Activated CD8-positive, alpha-beta T cell treated with anti-CD3 and anti-CD28 coated beads, Interleukin-2, amount 10 ng/mL, durations not matched to agents 7 days and 5 days (primary cell): ENCODE measurements around the gene PARD6G. TPM values are rescaled to one million over a fixed set of nuclear protein-coding genes. Genes with fewer than 3 reads are reported as not detected.

Experiments
- ATAC-seq: fragments of 150-1000 bp; cut with Tn5 transposase; one replicate; pipeline ENCODE4 v1.10.0; 2021; ENCODE audit warnings: moderate library complexity
- CTCF ChIA-PET: fragments of 350-600 bp; sonication (Branson Sonifier 250); formaldehyde crosslinking; loops from one replicate; lab custom pipeline; 2021; ENCODE audit warnings: antibody characterized with exemption; lab: Charles Lee
- POLR2A ChIA-PET: fragments of 350-600 bp; sonication (Branson Sonifier 250); formaldehyde crosslinking; loops from one replicate; lab custom pipeline; 2021; ENCODE audit warnings: antibody characterized with exemption; lab: Charles Lee
- DNase-seq: peaks from one replicate; pipeline ENCODE4 v3.0.0-alpha.2; 2020
- H3K27ac Mint-ChIP-seq: one replicate; pipeline ENCODE4 v1.8.0; 2021; ENCODE audit warnings: mild to moderate bottlenecking, mixed read lengths
- H3K27me3 Mint-ChIP-seq: one replicate; pipeline ENCODE4 v1.8.0; 2021; ENCODE audit warnings: low read depth, mixed read lengths
- H3K36me3 Mint-ChIP-seq: one replicate; pipeline ENCODE4 v1.8.0; 2021; ENCODE audit warnings: low read depth, mixed read lengths
- H3K4me1 Mint-ChIP-seq: one replicate; pipeline ENCODE4 v1.8.0; 2021; ENCODE audit warnings: low read depth, mixed read lengths
- H3K4me3 Mint-ChIP-seq: one replicate; pipeline ENCODE4 v1.8.0; 2021; ENCODE audit warnings: mild to moderate bottlenecking, mixed read lengths
- H3K9me3 Mint-ChIP-seq: one replicate; pipeline ENCODE4 v1.8.0; 2022; ENCODE audit warnings: mixed read lengths; ENCODE audit not compliant: insufficient read depth
- total RNA-seq, 2 experiments: library from RNA; stranded (reverse); gene quantifications; one replicate each; pipeline ENCODE4 v1.2.3, GENCODE V29; 2021

The PARD6G gene
- total RNA-seq, 2 experiments from 2014 or later, result 0.18 TPM; not detected in 1

GRCh38 chr18:80147418-80148325, 99.6 kb downstream of the PARD6G start:
- peak; percentile 89 for DNase-seq
- ATAC-seq, result peak; percentile 82
- POLR2A ChIA-PET, result interaction anchor here (0.6 to 0.9 kb wide), 2 partner anchors 38 to 130 kb away, joined by 3 read pairs; no protein-coding TSS in a partner anchor
- CTCF ChIA-PET, result interaction anchor here (1.2 to 10.4 kb wide), 3 partner anchors 11 to 38 kb away, joined by 3 to 87 read pairs (median 3); no protein-coding TSS in a partner anchor
- H3K4me1 Mint-ChIP-seq, result peaks cover 19% of the 10 kb centered on the region
- peaks cover 4% of the 10 kb centered on the region for H3K27me3 Mint-ChIP-seq
- H3K9me3 Mint-ChIP-seq, result no peaks in the 10 kb centered on the region
- H3K27ac Mint-ChIP-seq, result peak overlapping the region; percentile 59
- H3K36me3 Mint-ChIP-seq, result peaks cover 14% of the 10 kb centered on the region
- peak overlapping the region; percentile 74 for H3K4me3 Mint-ChIP-seq

GRCh38 chr18:80147037-80147417, 100.3 kb downstream of the PARD6G start:
- Mint-ChIP-seq H3K27ac (peak overlapping the region; percentile 24), H3K4me3 (peak overlapping the region; percentile 74), H3K4me1 (peaks cover 19% of the 10 kb centered on the region), H3K27me3 (peaks cover 4% of the 10 kb centered on the region), H3K36me3 (peaks cover 14% of the 10 kb centered on the region), H3K9me3 (no peaks in the 10 kb centered on the region)
- ChIA-PET CTCF (interaction anchor here (1.5 to 10.4 kb wide), 3 partner anchors 11 to 24 kb away, joined by 3 to 87 read pairs (median 3); no protein-coding TSS in a partner anchor), POLR2A (interaction anchor here (0.6 kb wide), 2 partner anchors 40 to 129 kb away, joined by 3 read pairs; no protein-coding TSS in a partner anchor)
- DNase-seq (no peak), ATAC-seq (peak; percentile 29)

GRCh38 chr18:80145196-80145804, 102.0 kb downstream of the PARD6G start:
- Mint-ChIP-seq H3K4me3 (no peak overlapping the region), H3K4me1 (peaks cover 19% of the 10 kb centered on the region), H3K27ac (no peak overlapping the region), H3K36me3 (peaks cover 20% of the 10 kb centered on the region), H3K27me3 (peaks cover 4% of the 10 kb centered on the region), H3K9me3 (no peaks in the 10 kb centered on the region)
- POLR2A ChIA-PET, result no interaction called here
- CTCF ChIA-PET, result interaction anchor here (1.5 to 10.4 kb wide), 2 partner anchors 13 to 15 kb away, joined by 3 to 87 read pairs; no protein-coding TSS in a partner anchor
- DNase-seq (no peak), ATAC-seq (no peak)

- Mint-ChIP-seq H3K36me3 (peaks cover 23% of the 10 kb centered on the region), H3K4me3 (no peak overlapping the region), H3K27me3 (no peaks in the 10 kb centered on the region), H3K4me1 (peaks cover 19% of the 10 kb centered on the region), H3K27ac (no peak overlapping the region), H3K9me3 (no peaks in the 10 kb centered on the region)
- ChIA-PET POLR2A (no interaction called here), CTCF (interaction anchor here (1.8 to 10.4 kb wide), 2 partner anchors 12 to 14 kb away, joined by 4 to 87 read pairs; no protein-coding TSS in a partner anchor)
- DNase-seq (no peak), ATAC-seq (no peak)
These were observed 103.4 kb downstream of the PARD6G start for GRCh38 chr18:80143881-80144280.

GRCh38 chr18:80140455-80140985, 106.8 kb downstream of the PARD6G start:
- no peak for ATAC-seq
- H3K36me3 Mint-ChIP-seq, result peaks cover 44% of the 10 kb centered on the region
- no peaks in the 10 kb centered on the region for H3K9me3 Mint-ChIP-seq
- CTCF ChIA-PET, result interaction anchor here (0.7 to 10.4 kb wide), 3 partner anchors 10 to 108 kb away, joined by 3 to 87 read pairs (median 7); no protein-coding TSS in a partner anchor
- no peaks in the 10 kb centered on the region for H3K27me3 Mint-ChIP-seq
- H3K4me3 Mint-ChIP-seq, result no peak overlapping the region
- no peak for DNase-seq
- peak overlapping the region; percentile 30 for H3K27ac Mint-ChIP-seq
- no peaks in the 10 kb centered on the region for H3K4me1 Mint-ChIP-seq
- POLR2A ChIA-PET, result no interaction called here

- Mint-ChIP-seq H3K9me3 (no peaks in the 10 kb centered on the region), H3K4me1 (peaks cover 10% of the 10 kb centered on the region), H3K27me3 (no peaks in the 10 kb centered on the region), H3K36me3 (peaks cover 49% of the 10 kb centered on the region), H3K27ac (no peak overlapping the region), H3K4me3 (no peak overlapping the region)
- CTCF ChIA-PET, result no interaction called here
- POLR2A ChIA-PET, result no interaction called here
- ATAC-seq, result no peak
- DNase-seq, result no peak
These were observed 109.3 kb downstream of the PARD6G start for GRCh38 chr18:80137976-80138375.

- POLR2A ChIA-PET, result no interaction called here
- peaks cover 55% of the 10 kb centered on the region for H3K36me3 Mint-ChIP-seq
- CTCF ChIA-PET, result no interaction called here
These were observed 110.2 kb downstream of the PARD6G start for GRCh38 chr18:80137137-80137536.

GRCh38 chr18:80136679-80137078, 110.6 kb downstream of the PARD6G start:
- DNase-seq (no peak), ATAC-seq (no peak)
- Mint-ChIP-seq H3K27ac (no peak overlapping the region), H3K4me1 (peaks cover 23% of the 10 kb centered on the region), H3K9me3 (no peaks in the 10 kb centered on the region), H3K4me3 (no peak overlapping the region), H3K27me3 (no peaks in the 10 kb centered on the region), H3K36me3 (peaks cover 59% of the 10 kb centered on the region)
- ChIA-PET POLR2A (no interaction called here), CTCF (no interaction called here)

More at GRCh38 chr18:80137137-80137536, 110.2 kb downstream of the PARD6G start:
- Mint-ChIP-seq H3K4me3 (no peak overlapping the region), H3K27me3 (no peaks in the 10 kb centered on the region), H3K9me3 (no peaks in the 10 kb centered on the region), H3K27ac (peak overlapping the region; percentile 34), H3K4me1 (peaks cover 18% of the 10 kb centered on the region)
- no peak for DNase-seq
- ATAC-seq, result no peak

GRCh38 chr18:80135136-80135535, 112.2 kb downstream of the PARD6G start:
- DNase-seq (no peak), ATAC-seq (no peak)
- Mint-ChIP-seq H3K27me3 (no peaks in the 10 kb centered on the region), H3K4me3 (no peak overlapping the region), H3K27ac (no peak overlapping the region), H3K36me3 (peaks cover 59% of the 10 kb centered on the region), H3K4me1 (peaks cover 36% of the 10 kb centered on the region), H3K9me3 (no peaks in the 10 kb centered on the region)
- ChIA-PET POLR2A (no interaction called here), CTCF (interaction anchor here (1.2 kb wide), 1 partner anchor 20 kb away, joined by 3 read pairs; no protein-coding TSS in a partner anchor)

- Mint-ChIP-seq H3K27ac (peak overlapping the region; percentile 75), H3K9me3 (no peaks in the 10 kb centered on the region), H3K36me3 (peaks cover 52% of the 10 kb centered on the region), H3K4me1 (peaks cover 45% of the 10 kb centered on the region), H3K27me3 (no peaks in the 10 kb centered on the region), H3K4me3 (no peak overlapping the region)
- ChIA-PET CTCF (interaction anchor here (1.2 kb wide), 1 partner anchor 11 kb away, joined by 4 read pairs; no protein-coding TSS in a partner anchor), POLR2A (no interaction called here)
- no peak for DNase-seq
- peak; percentile 49 for ATAC-seq
These were observed 114.2 kb downstream of the PARD6G start for GRCh38 chr18:80133124-80133523.

GRCh38 chr18:80132180-80132812, 115.0 kb downstream of the PARD6G start:
- no peak for DNase-seq
- peaks cover 55% of the 10 kb centered on the region for H3K36me3 Mint-ChIP-seq
- no peak for ATAC-seq
- H3K27ac Mint-ChIP-seq, result peak overlapping the region; percentile 75
- no peak overlapping the region for H3K4me3 Mint-ChIP-seq
- ChIA-PET POLR2A (no interaction called here), CTCF (interaction anchor here (0.9 to 1.2 kb wide), 2 partner anchors 10 to 11 kb away, joined by 4 read pairs; no protein-coding TSS in a partner anchor)
- no peaks in the 10 kb centered on the region for H3K9me3 Mint-ChIP-seq
- H3K4me1 Mint-ChIP-seq, result peaks cover 47% of the 10 kb centered on the region
- H3K27me3 Mint-ChIP-seq, result no peaks in the 10 kb centered on the region
